Suppressor macrophage treated with lipopolysaccharide for 4 hours (primary cell): ENCODE results near the gene PPM1M.
A peak's percentile ranks its signal among the peaks of the same experiment; 100 is the strongest.

Source experiments
- DNase-seq: peaks from one replicate; pipeline ENCODE4 v3.0.0-alpha.2; 2020

PPM1M gene

GRCh38 chr3:52245322-52246263 is at the start of gene PPM1M:
Gene PPM1M, plus strand, starts transcription at chr3:52245759. Its CDS starts 66 bp downstream, at chr3:52245825.
- peak; percentile 56 for DNase-seq

- peak; percentile 96 for DNase-seq
Measured at GRCh38 chr3:52195823-52196331, 49.7 kb upstream of the PPM1M start.

GRCh38 chr3:52196977-52197376 is 48.6 kb upstream of the PPM1M start:
- no peak for DNase-seq

GRCh38 chr3:52197499-52197841 is 48.1 kb upstream of the PPM1M start:
- no peak for DNase-seq

GRCh38 chr3:52197842-52198625 is 47.5 kb upstream of the PPM1M start, which contains the start of gene ALAS1:
Gene ALAS1, plus strand, starts transcription at chr3:52198160. Its CDS starts 1,082 bp downstream, at chr3:52199242.
- DNase-seq: peak; percentile 98

GRCh38 chr3:52198643-52199608 is 46.6 kb upstream of the PPM1M start:
- DNase-seq: no peak

GRCh38 chr3:52200981-52201679 is 44.4 kb upstream of the PPM1M start:
- DNase-seq: peak; percentile 56

- peak; percentile 82 for DNase-seq
Measured at GRCh38 chr3:52202384-52203077, 43.0 kb upstream of the PPM1M start.

- DNase-seq: no peak
Measured at GRCh38 chr3:52203701-52204100, 41.9 kb upstream of the PPM1M start.

- peak; percentile 77 for DNase-seq
Measured at GRCh38 chr3:52204337-52205073, 41.1 kb upstream of the PPM1M start.

GRCh38 chr3:52205727-52206372 is 39.7 kb upstream of the PPM1M start:
- no peak for DNase-seq

GRCh38 chr3:52208556-52208955 is 37.0 kb upstream of the PPM1M start:
- no peak for DNase-seq

GRCh38 chr3:52210037-52210436 is 35.5 kb upstream of the PPM1M start:
- DNase-seq: no peak

GRCh38 chr3:52210550-52211046 is 35.0 kb upstream of the PPM1M start:
- DNase-seq: peak; percentile 78

- DNase-seq: no peak
Measured at GRCh38 chr3:52211268-52211891, 34.2 kb upstream of the PPM1M start.

- no peak for DNase-seq
Measured at GRCh38 chr3:52213005-52213404, 32.6 kb upstream of the PPM1M start.

GRCh38 chr3:52213901-52214300 is 31.7 kb upstream of the PPM1M start:
- no peak for DNase-seq

- DNase-seq: no peak
Measured at GRCh38 chr3:52215351-52215750, 30.2 kb upstream of the PPM1M start.
